GM12872 (cell line): ENCODE measurements around the gene MYLK4.

ENCODE experiments used
- CTCF ChIP-seq: IDR thresholded peaks from 3 replicates; pipeline ENCODE4 v1.5.1; 2011; ENCODE audit warnings: low read depth, mild to moderate bottlenecking, low read length, moderate library complexity; ENCODE audit not compliant: insufficient read depth

The MYLK4 gene

GRCh38 chr6:2738373-2738979 is 12.2 kb downstream of the MYLK4 start:
- TF ChIP-seq CTCF, result peak; percentile 75

GRCh38 chr6:2737885-2738284 is 12.8 kb downstream of the MYLK4 start:
- TF ChIP-seq CTCF, result no peak

GRCh38 chr6:2734488-2735166 is 16.1 kb downstream of the MYLK4 start:
- no peak for TF ChIP-seq CTCF

- TF ChIP-seq CTCF, result no peak
Measured at GRCh38 chr6:2733736-2734480, 16.8 kb downstream of the MYLK4 start.

GRCh38 chr6:2733324-2733723 is 17.4 kb downstream of the MYLK4 start:
- TF ChIP-seq CTCF, result no peak

GRCh38 chr6:2732503-2733089 is 18.1 kb downstream of the MYLK4 start:
- TF ChIP-seq CTCF, result no peak

GRCh38 chr6:2731281-2731909 is 19.3 kb downstream of the MYLK4 start:
- no peak for TF ChIP-seq CTCF
